GF-D8 (cell line): ENCODE results near the gene ELMO3.

Source experiments
- DNase-seq: peaks from one replicate; lab custom pipeline; 2025; lab: John Stamatoyannopoulos, UW

ELMO3 gene

GRCh38 chr16:67182288-67182687, 16.6 kb upstream of the ELMO3 start:
- DNase-seq = no peak

GRCh38 chr16:67183284-67183626, 15.7 kb upstream of the ELMO3 start:
- DNase-seq = no peak

- DNase-seq = peak; percentile 97
Observed at GRCh38 chr16:67183627-67184452, 15.1 kb upstream of the ELMO3 start, which contains the start of gene MATCAP1. Gene MATCAP1, minus strand, starts transcription at chr16:67183963. Its CDS starts 3,353 bp downstream, at chr16:67180610.

- no peak for DNase-seq
Observed at GRCh38 chr16:67184453-67184994, 14.4 kb upstream of the ELMO3 start.

GRCh38 chr16:67184995-67185650, 13.8 kb upstream of the ELMO3 start:
- peak; percentile 34 for DNase-seq

- no peak for DNase-seq
Observed at GRCh38 chr16:67185651-67186134, 13.2 kb upstream of the ELMO3 start.

- DNase-seq = no peak
Observed at GRCh38 chr16:67186550-67186950, 12.4 kb upstream of the ELMO3 start.

- no peak for DNase-seq
Observed at GRCh38 chr16:67187175-67187890, 11.6 kb upstream of the ELMO3 start.

- no peak for DNase-seq
Observed at GRCh38 chr16:67188323-67188722, 10.6 kb upstream of the ELMO3 start.

GRCh38 chr16:67188798-67189197, 10.1 kb upstream of the ELMO3 start:
- no peak for DNase-seq

GRCh38 chr16:67190041-67190440, 8.9 kb upstream of the ELMO3 start, which contains the start of gene EXOC3L1:
Gene EXOC3L1, minus strand, starts transcription at chr16:67190136. Its CDS starts 460 bp downstream, at chr16:67189676.
- no peak for DNase-seq

GRCh38 chr16:67190448-67191399, 8.2 kb upstream of the ELMO3 start:
- DNase-seq = no peak

GRCh38 chr16:67191411-67191994, 7.4 kb upstream of the ELMO3 start:
- DNase-seq = no peak

- DNase-seq = peak; percentile 64
Observed at GRCh38 chr16:67191995-67192681, 6.8 kb upstream of the ELMO3 start, which contains the start of gene E2F4. Gene E2F4, plus strand, starts transcription at chr16:67192155. Its CDS starts 73 bp downstream, at chr16:67192228.

- DNase-seq = no peak
Observed at GRCh38 chr16:67192781-67193361, 6.1 kb upstream of the ELMO3 start.

- DNase-seq = no peak
Observed at GRCh38 chr16:67193536-67193935, 5.4 kb upstream of the ELMO3 start.

- DNase-seq = no peak
Observed at GRCh38 chr16:67194260-67194659, 4.7 kb upstream of the ELMO3 start.

GRCh38 chr16:67195676-67196075, 3.3 kb upstream of the ELMO3 start:
- no peak for DNase-seq

- DNase-seq = no peak
Observed at GRCh38 chr16:67196881-67197280, 2.0 kb upstream of the ELMO3 start.

- no peak for DNase-seq
Observed at GRCh38 chr16:67197704-67198103, 1.2 kb upstream of the ELMO3 start.
